Osteocyte (in vitro differentiated cells): ENCODE data around the gene DHRS4. TPM values are rescaled to one million over a fixed set of nuclear protein-coding genes. Genes with fewer than 3 reads are reported as not detected.
A peak's percentile ranks its signal among the peaks of the same experiment; 100 is the strongest.
"Not testable (repeated sequence)": the region's sequence is repeated elsewhere in the genome, so short reads cannot be mapped to it uniquely, and the experiment has no call there.

Experiments
- DNase-seq: peaks from one replicate; pipeline ENCODE4 v3.0.0; 2021; ENCODE audit warnings: mixed read lengths; ENCODE audit not compliant: unreplicated experiment; ENCODE audit errors: extremely low spot score
- H3K27ac Mint-ChIP-seq: one replicate; pipeline ENCODE4 v1.8.0; 2021; ENCODE audit warnings: mild to moderate bottlenecking, mixed read lengths; ENCODE audit not compliant: unreplicated experiment
- H3K27me3 Mint-ChIP-seq: one replicate; pipeline ENCODE4 v1.8.0; 2021; ENCODE audit warnings: mixed read lengths; ENCODE audit not compliant: unreplicated experiment
- H3K36me3 Mint-ChIP-seq: one replicate; pipeline ENCODE4 v1.8.0; 2021; ENCODE audit warnings: mixed read lengths; ENCODE audit not compliant: unreplicated experiment
- H3K4me1 Mint-ChIP-seq: one replicate; pipeline ENCODE4 v1.8.0; 2021; ENCODE audit warnings: mixed read lengths; ENCODE audit not compliant: unreplicated experiment
- H3K4me3 Mint-ChIP-seq: one replicate; pipeline ENCODE4 v1.8.0; 2021; ENCODE audit warnings: mild to moderate bottlenecking, moderate library complexity, mixed read lengths; ENCODE audit not compliant: unreplicated experiment
- H3K9me3 Mint-ChIP-seq: one replicate; pipeline ENCODE4 v1.8.0; 2021; ENCODE audit warnings: mixed read lengths; ENCODE audit not compliant: unreplicated experiment
- CTCF ChIP-seq: fragments of 200-600 bp; sonication (generic); IDR thresholded peaks from 2 replicates; pipeline ENCODE4 v1.5.0; 2021; ENCODE audit warnings: antibody characterized with exemption, mild to moderate bottlenecking, moderate library complexity
- total RNA-seq: library from RNA; stranded (reverse); gene quantifications from 2 replicates; pipeline ENCODE4 v1.2.1, GENCODE V29; 2021

Gene DHRS4
- total RNA-seq, 1 donor from 2014 or later, result 19.6 TPM

GRCh38 chr14:24006471-24006816 is 52.9 kb downstream of the DHRS4 start:
- not testable (repeated sequence) for H3K27ac Mint-ChIP-seq, H3K4me1 Mint-ChIP-seq, H3K27me3 Mint-ChIP-seq, H3K9me3 Mint-ChIP-seq, H3K36me3 Mint-ChIP-seq, DNase-seq
- peak overlapping the region; percentile 57 for H3K4me3 Mint-ChIP-seq

DNA sequence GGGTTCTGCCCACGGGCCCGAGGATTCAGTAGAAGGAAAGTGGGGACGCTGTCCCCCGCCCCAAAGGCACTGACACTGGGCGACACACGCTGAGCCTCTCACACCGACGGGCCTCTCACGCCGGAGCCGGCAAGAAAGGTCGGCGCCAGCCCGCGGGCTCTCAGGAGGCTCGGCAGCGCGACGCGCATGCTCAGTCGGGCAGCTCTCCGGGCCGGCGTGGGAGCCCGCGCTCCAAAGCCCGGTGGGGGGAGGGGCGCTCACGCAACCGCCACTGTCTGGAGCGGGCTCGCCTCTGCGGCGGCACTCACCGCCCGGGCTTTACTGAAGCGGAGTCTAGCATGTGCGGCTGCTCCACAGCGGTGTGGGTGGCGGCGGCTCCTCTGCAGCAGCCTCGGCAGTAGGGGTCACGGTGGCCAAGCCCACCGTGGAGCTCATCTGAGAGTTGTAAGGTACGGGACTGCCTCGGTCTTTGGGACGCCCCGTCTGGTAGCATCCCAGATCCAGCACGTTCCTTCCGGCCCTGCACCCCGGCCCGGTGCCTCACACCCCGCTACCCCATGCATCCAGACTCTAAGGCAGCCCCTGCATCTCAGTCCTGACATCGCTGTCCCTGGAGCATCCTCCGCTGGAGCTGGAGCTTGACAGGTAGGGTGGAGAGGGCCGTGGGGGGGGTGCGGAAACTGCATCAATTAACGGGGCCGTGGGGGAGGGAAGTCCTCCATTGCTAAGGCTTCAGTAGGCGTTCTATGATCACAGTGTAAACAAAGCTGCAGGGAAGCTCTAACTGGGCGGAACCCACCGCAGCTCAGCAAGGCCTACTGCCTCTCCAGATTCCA is 53.5 kb downstream of the DHRS4 start:
- H3K9me3 Mint-ChIP-seq, H3K4me1 Mint-ChIP-seq, H3K36me3 Mint-ChIP-seq, H3K27ac Mint-ChIP-seq, DNase-seq, H3K27me3 Mint-ChIP-seq: not testable (repeated sequence)
- peak overlapping the region; percentile 57 for H3K4me3 Mint-ChIP-seq

- H3K27me3 Mint-ChIP-seq, result no peaks in the 10 kb centered on the region
- H3K9me3 Mint-ChIP-seq, result no peaks in the 10 kb centered on the region
- H3K27ac Mint-ChIP-seq, result peak overlapping the region; percentile 3
- DNase-seq, result no peak
- peaks cover 1% of the 10 kb centered on the region for H3K4me1 Mint-ChIP-seq
- TF ChIP-seq CTCF, result no peak
- H3K36me3 Mint-ChIP-seq, result no peaks in the 10 kb centered on the region
- no peak overlapping the region for H3K4me3 Mint-ChIP-seq
Measured at GRCh38 chr14:24011051-24011450, 57.5 kb downstream of the DHRS4 start.

GRCh38 chr14:24012726-24013273 is 59.2 kb downstream of the DHRS4 start:
- H3K4me3 Mint-ChIP-seq, H3K27me3 Mint-ChIP-seq, H3K27ac Mint-ChIP-seq, H3K4me1 Mint-ChIP-seq, H3K36me3 Mint-ChIP-seq, H3K9me3 Mint-ChIP-seq, DNase-seq: not testable (repeated sequence)

DNA sequence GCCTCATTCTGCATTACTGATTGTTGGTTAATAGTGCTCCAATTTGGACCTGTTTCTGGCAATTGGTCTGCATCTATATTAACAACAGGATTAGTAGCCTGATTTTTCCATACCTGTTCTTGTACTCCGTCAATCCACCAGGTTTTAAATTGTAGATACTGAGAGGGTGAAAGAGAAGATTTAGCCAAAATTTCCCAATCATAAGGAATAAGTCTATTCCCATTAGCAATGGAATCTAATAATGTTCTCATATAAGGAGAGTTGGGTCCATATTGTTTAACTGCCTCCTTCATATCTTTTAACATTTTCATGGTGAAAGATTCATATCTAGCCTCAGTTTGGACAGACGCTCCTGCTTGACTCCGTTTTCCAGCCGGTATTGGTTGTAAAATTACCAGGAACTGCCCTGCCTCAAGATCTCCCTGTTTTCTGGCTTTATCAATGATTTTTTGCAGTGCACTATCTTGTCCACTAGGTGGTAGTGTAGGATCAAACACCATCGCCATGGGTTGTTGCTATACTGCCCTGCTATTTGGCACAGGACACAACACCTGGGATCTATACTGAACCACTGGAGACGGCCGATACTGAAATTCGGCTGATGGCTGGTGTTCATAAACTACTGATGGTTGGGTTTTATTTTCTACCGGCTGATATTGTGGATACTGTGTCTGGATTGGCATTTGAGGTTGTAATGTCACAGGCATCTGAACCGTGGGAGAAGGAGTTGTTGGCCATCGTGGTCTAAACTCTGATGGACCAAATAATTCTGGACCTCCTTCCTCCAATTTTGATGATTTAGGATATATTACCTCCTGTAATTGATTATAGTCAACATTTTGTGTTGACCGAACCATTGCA is 60.3 kb downstream of the DHRS4 start:
- peak; percentile 86 for TF ChIP-seq CTCF
- Mint-ChIP-seq H3K4me1 (peaks cover 1% of the 10 kb centered on the region), H3K4me3 (no peak overlapping the region), H3K36me3 (no peaks in the 10 kb centered on the region), H3K9me3 (peaks cover 1% of the 10 kb centered on the region), H3K27ac (no peak overlapping the region), H3K27me3 (no peaks in the 10 kb centered on the region)
- DNase-seq, result no peak

GRCh38 chr14:24015745-24016144 is 62.2 kb downstream of the DHRS4 start:
- H3K9me3 Mint-ChIP-seq, H3K4me1 Mint-ChIP-seq, DNase-seq, H3K27ac Mint-ChIP-seq, H3K36me3 Mint-ChIP-seq, H3K27me3 Mint-ChIP-seq, H3K4me3 Mint-ChIP-seq: not testable (repeated sequence)

Other genes with a start within 250 kb of the DHRS4 start
- gene DHRS4L2, start 35.2 kb downstream of the DHRS4 start, total RNA-seq, result 15.9 and 17.1 TPM in 2 replicates
- gene CARMIL3, start 98.2 kb downstream of the DHRS4 start, total RNA-seq, result 0.31 and 0.35 TPM in 2 replicates
- gene CPNE6, start 117.8 kb downstream of the DHRS4 start, total RNA-seq, result not detected in 2 replicates
- gene PCK2, start 140.5 kb downstream of the DHRS4 start, total RNA-seq, result 66.0 and 75.1 TPM in 2 replicates
- 50.2 and 52.8 TPM in 2 replicates for gene DCAF11, start 161.0 kb downstream of the DHRS4 start, total RNA-seq
- 1.2 and 1.9 TPM in 2 replicates for gene NRL, start 161.2 kb downstream of the DHRS4 start, total RNA-seq
- 0.63 and 0.73 TPM in 2 replicates for gene FITM1, start 176.9 kb downstream of the DHRS4 start, total RNA-seq
- gene PSME1, start 182.4 kb downstream of the DHRS4 start, total RNA-seq, result 154 and 156 TPM in 2 replicates
- gene EMC9, start 187.8 kb downstream of the DHRS4 start, total RNA-seq, result 13.6 and 15.6 TPM in 2 replicates
- 86.2 and 91.8 TPM in 2 replicates for gene PSME2, start 192.8 kb downstream of the DHRS4 start, total RNA-seq
- 65.9 and 66.5 TPM in 2 replicates for gene RNF31, start 193.7 kb downstream of the DHRS4 start, total RNA-seq
- 58.9 and 62.5 TPM in 2 replicates for gene IRF9, start 207.5 kb downstream of the DHRS4 start, total RNA-seq
- gene REC8, start 218.3 kb downstream of the DHRS4 start, total RNA-seq, result 8.1 and 11.5 TPM in 2 replicates
- 34.6 and 36.5 TPM in 2 replicates for gene IPO4, start 235.0 kb downstream of the DHRS4 start, total RNA-seq
- gene TM9SF1, start 241.7 kb downstream of the DHRS4 start, total RNA-seq, result 69.5 and 81.8 TPM in 2 replicates